Lower leg skin (tissue), 4 donors: ENCODE measurements around the gene DIS3L2. TPM values are rescaled to one million over a fixed set of nuclear protein-coding genes. Genes with fewer than 3 reads are reported as not detected.
"Not testable (repeated sequence)": the region's sequence is repeated elsewhere in the genome, so short reads cannot be mapped to it uniquely, and the experiment has no call there.

ENCODE experiments used
- DNase-seq, 2 donors: peaks; one replicate each; pipeline ENCODE4 v3.0.0-alpha.2; 2019; ENCODE audit warnings: low spot score in 2 of 2
- H3K4me3 ChIP-seq: fragments of 200-600 bp; sonication (generic); 2 replicates; pipeline ENCODE4 v1.5.1; 2017; ENCODE audit warnings: mild to moderate bottlenecking, low read depth; ENCODE audit not compliant: poor library complexity, severe bottlenecking
- POLR2A ChIP-seq, 2 donors: fragments of 450-650 bp; IDR thresholded peaks; one replicate each; pipeline ENCODE4 v1.6.1; 2016 to 2017; ENCODE audit warnings: antibody characterized with exemption in 2 of 2, mild to moderate bottlenecking in 1 of 2, moderate library complexity in 1 of 2
- WGBS, 2 donors: methylation state at CpG; one replicate each; pipeline ENCODE4 v1.1.5; 2018; 5-methylcytosine and 5-hydroxymethylcytosine counted together
- intact Hi-C: fragments of 100-400 bp; cut with DNase I; formaldehyde crosslinking; loops from one replicate; pipeline ENCODE4 v1.15.0; 2023; ENCODE audit warnings: low total_unique reads
- total RNA-seq, 4 donors: library from RNA; depleted of rRNA; stranded (reverse); fragments of >200 nt; gene quantifications; one replicate each; pipeline ENCODE4 v1.1.0, GENCODE V29; 2016
- TF ChIP-seq, protein P1 (sequence below), 3 donors: fragments of 450-650 bp; IDR thresholded peaks; one replicate each; pipeline ENCODE4 v1.5.1; 2016; ENCODE audit warnings: antibody characterized with exemption in 3 of 3, mild to moderate bottlenecking in 3 of 3, moderate library complexity in 2 of 3

DIS3L2 gene
- total RNA-seq, 4 donors from 2014 or later = 26.4 to 39.0 (median 34.4) TPM

DNA sequence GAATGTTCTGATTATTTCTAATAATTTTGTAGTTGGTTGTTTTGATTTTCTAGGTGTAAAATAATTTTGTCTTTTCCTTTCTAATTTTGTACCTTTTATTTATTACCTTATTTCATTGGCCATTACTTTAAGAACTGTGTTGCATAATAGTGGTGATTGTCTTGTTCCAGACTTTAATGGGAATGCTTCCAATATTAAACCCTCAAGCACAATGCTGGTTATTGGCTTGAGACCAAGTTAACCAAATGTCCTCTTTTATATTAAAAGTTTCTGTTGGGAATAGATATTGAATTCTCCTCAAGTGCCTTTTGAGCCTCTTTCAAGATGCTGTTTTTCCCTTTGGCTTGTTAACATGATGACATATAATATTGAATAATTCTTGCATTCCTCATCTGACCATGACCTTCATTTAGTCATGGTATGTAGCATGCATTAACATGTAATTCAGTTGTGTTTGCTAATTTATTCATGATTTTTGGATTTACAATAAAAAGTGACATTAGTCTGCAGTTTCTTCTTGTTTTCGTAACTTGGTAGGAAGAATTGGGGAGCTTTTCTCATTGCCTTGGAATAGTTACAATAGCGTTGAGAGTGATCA, 141.7 kb downstream of the DIS3L2 start:
- DNase-seq = no peak
- no peak overlapping the region for H3K4me3 ChIP-seq
- no peak for TF ChIP-seq POLR2A (IDR thresholded peaks at IDR 0.05)
- TF ChIP-seq, protein P1, sequence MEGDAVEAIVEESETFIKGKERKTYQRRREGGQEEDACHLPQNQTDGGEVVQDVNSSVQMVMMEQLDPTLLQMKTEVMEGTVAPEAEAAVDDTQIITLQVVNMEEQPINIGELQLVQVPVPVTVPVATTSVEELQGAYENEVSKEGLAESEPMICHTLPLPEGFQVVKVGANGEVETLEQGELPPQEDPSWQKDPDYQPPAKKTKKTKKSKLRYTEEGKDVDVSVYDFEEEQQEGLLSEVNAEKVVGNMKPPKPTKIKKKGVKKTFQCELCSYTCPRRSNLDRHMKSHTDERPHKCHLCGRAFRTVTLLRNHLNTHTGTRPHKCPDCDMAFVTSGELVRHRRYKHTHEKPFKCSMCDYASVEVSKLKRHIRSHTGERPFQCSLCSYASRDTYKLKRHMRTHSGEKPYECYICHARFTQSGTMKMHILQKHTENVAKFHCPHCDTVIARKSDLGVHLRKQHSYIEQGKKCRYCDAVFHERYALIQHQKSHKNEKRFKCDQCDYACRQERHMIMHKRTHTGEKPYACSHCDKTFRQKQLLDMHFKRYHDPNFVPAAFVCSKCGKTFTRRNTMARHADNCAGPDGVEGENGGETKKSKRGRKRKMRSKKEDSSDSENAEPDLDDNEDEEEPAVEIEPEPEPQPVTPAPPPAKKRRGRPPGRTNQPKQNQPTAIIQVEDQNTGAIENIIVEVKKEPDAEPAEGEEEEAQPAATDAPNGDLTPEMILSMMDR (IDR thresholded peaks at IDR 0.05) = no peak
- intact Hi-C loops = no loop called here
- 76 to 83% methylated on average over 2 of the region's 2 CpGs for WGBS, 2 donors

DNA sequence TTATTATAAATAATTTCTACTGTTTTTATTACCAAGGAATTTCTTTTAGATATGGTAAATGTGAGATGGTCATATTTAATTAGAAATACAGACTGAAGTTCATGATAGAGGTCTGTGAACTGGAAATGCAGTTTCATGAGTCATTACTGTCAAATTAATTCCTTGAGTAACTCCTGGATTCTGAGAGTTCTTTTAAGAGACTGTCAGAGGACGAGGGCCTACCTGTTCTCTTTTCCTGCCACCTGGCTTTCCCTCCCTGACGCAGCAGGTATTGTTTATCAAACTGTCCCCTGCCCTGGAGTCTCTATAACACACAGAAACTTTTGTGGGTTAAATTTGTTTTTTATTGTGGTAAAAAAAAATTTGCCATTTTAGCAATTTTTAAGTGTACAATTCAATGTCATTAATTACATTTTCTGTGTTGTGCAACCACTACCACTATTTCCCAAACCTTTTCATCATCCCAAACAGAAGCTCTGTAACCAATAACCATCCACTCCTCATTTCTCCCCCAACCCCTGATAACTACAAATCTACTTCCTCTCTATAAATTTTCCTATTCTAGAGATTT, 142.6 kb downstream of the DIS3L2 start:
- no peak for DNase-seq
- intact Hi-C loops = no loop called here
- H3K4me3 ChIP-seq = no peak overlapping the region
- TF ChIP-seq, protein P1 (IDR thresholded peaks at IDR 0.05) = no peak
- no peak for TF ChIP-seq POLR2A (IDR thresholded peaks at IDR 0.05)
- 92 to 93% methylated on average over 2 of the region's 2 CpGs for WGBS, 2 donors

DNA sequence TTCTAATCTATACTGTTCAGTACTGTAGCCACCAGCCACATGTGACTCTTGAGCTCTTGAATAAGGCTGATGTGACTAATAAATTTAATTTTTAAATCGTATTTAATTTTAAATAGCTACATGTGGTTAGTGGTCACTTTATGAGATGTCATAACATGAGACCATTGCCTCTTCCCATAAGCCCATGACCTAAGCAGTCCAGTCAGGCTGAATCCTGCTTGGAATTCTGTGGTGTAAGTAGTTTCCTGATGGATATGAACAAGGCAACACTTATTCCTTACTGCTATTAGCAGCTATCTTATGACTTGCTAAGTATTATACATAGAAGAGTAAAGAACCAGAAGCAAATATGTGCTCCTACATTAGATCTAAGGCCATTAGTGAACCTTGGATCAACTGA, 150.0 kb downstream of the DIS3L2 start:
- WGBS, 2 donors = 83 to 98% methylated on average over 1 of the region's 1 CpG

DNA sequence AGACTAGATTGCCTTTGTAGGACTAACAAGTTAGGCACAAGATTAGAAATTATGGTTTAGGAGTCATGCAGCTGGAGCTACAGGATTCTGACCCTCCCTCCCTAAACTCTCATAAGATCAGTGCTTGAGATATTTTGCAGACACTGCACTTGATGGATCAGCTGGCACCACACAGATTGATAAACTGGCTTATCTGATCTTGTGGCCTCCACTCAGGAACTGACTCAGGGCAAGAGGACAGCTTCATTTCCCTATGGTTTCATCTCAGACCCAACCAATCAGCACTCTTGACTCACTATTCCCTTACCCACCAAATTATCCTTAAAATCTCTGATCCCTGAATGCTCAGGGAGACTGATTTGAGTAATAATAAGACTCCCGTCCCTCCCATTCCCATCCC, 152.3 kb downstream of the DIS3L2 start:
- DNase-seq = no peak
- H3K4me3 ChIP-seq = no peak overlapping the region
- intact Hi-C loops = no loop called here
- 93 to 100% methylated on average over 1 of the region's 1 CpG for WGBS, 2 donors
- TF ChIP-seq, protein P1 (IDR thresholded peaks at IDR 0.05) = no peak
- no peak for TF ChIP-seq POLR2A (IDR thresholded peaks at IDR 0.05)

More for the DNA sequence above, 150.0 kb downstream of the DIS3L2 start:
- no peak for DNase-seq
- no peak overlapping the region for H3K4me3 ChIP-seq
- TF ChIP-seq, protein P1 (IDR thresholded peaks at IDR 0.05) = no peak
- no peak for TF ChIP-seq POLR2A (IDR thresholded peaks at IDR 0.05)
- intact Hi-C loops = no loop called here

DNA sequence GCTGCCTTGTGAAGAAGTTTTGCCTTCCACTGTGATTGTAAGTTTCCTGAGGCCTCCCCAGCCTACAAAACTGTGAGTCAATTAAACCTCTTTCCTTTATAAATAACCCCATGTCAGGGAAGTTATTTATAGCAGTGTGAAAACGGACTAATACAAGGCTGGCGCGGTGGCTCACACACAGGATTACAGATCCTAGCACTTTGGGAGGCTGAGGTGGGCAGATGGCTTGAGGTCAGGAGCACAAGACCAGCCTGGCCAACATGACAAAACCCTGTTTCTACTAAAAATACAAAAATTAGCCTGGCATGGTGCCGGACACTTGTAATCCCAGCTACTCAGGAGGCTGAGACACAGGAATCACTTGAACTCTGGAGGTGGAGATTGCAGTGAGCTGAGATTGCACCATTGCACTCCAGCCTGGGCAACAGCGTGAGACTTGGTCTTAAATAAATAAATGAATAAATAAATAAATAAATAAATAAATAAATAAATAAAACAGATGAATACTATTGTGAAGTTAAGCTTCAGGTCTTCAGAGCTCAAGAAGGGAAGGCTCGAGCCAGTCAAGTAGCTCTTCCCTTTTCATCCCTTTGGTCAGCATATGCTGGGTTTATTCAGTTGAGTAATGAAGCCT, 154.3 kb downstream of the DIS3L2 start:
- 94 to 96% methylated on average over 6 of the region's 6 CpGs for WGBS, 2 donors
- intact Hi-C loops, DNase-seq, H3K4me3 ChIP-seq: not testable (repeated sequence)

DNA sequence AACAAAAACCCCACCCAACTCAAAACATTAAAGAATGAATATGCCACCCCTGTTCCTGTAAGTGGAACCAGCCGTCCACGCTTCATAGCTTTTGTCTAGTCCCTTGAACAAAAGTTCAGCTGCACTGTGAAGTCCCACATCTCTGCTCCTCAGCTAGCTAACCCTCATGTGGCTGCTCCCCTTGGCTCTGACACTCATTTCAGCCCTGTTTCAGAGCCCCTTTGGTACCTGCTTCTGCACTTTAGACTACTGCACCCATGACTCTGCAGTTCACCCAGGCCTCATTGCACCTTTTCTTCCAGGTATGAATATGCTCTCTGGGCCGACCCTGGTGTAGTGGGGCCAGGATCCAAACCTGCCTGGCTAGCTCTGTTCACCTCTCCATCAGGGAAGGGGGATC, 155.3 kb downstream of the DIS3L2 start:
- DNase-seq = no peak
- 60 to 94% methylated on average over 3 of the region's 3 CpGs for WGBS, 2 donors
- intact Hi-C loops = no loop called here

More for the DNA sequence above, 155.3 kb downstream of the DIS3L2 start:
- TF ChIP-seq, protein P1 (IDR thresholded peaks at IDR 0.05) = no peak
- TF ChIP-seq POLR2A (IDR thresholded peaks at IDR 0.05) = no peak
- no peak overlapping the region for H3K4me3 ChIP-seq
